Measurements from ENCODE around the gene DEPDC7.

DNA sequence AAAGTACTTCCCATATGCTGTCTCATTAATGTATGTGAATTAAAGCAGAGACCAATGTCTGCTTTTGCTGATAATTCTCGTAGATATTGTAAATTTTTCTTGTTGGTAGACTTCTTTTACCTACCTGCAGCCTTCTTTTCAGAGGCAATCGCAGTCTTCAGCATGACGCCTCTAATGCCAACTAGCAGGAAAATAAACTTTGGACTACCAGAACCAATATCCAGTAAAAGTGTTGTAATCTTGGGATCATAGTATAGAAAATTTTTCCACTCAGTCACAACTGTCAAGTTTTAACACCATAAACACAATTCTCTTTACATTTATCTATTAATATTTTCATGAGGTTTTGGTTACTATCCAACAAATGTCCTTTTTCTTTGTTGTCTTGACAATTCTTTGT is 2.3 kb downstream of the DEPDC7 start:
- TF ChIP-seq POLR2AphosphoS5 (IDR thresholded peaks at IDR 0.05; ENCODE audit: low read depth), result no peak
- TF ChIP-seq, protein P1, sequence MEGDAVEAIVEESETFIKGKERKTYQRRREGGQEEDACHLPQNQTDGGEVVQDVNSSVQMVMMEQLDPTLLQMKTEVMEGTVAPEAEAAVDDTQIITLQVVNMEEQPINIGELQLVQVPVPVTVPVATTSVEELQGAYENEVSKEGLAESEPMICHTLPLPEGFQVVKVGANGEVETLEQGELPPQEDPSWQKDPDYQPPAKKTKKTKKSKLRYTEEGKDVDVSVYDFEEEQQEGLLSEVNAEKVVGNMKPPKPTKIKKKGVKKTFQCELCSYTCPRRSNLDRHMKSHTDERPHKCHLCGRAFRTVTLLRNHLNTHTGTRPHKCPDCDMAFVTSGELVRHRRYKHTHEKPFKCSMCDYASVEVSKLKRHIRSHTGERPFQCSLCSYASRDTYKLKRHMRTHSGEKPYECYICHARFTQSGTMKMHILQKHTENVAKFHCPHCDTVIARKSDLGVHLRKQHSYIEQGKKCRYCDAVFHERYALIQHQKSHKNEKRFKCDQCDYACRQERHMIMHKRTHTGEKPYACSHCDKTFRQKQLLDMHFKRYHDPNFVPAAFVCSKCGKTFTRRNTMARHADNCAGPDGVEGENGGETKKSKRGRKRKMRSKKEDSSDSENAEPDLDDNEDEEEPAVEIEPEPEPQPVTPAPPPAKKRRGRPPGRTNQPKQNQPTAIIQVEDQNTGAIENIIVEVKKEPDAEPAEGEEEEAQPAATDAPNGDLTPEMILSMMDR (IDR thresholded peaks at IDR 0.05; ENCODE audit: insufficient read depth, low read length), result no peak
- TF ChIP-seq, protein P2, sequence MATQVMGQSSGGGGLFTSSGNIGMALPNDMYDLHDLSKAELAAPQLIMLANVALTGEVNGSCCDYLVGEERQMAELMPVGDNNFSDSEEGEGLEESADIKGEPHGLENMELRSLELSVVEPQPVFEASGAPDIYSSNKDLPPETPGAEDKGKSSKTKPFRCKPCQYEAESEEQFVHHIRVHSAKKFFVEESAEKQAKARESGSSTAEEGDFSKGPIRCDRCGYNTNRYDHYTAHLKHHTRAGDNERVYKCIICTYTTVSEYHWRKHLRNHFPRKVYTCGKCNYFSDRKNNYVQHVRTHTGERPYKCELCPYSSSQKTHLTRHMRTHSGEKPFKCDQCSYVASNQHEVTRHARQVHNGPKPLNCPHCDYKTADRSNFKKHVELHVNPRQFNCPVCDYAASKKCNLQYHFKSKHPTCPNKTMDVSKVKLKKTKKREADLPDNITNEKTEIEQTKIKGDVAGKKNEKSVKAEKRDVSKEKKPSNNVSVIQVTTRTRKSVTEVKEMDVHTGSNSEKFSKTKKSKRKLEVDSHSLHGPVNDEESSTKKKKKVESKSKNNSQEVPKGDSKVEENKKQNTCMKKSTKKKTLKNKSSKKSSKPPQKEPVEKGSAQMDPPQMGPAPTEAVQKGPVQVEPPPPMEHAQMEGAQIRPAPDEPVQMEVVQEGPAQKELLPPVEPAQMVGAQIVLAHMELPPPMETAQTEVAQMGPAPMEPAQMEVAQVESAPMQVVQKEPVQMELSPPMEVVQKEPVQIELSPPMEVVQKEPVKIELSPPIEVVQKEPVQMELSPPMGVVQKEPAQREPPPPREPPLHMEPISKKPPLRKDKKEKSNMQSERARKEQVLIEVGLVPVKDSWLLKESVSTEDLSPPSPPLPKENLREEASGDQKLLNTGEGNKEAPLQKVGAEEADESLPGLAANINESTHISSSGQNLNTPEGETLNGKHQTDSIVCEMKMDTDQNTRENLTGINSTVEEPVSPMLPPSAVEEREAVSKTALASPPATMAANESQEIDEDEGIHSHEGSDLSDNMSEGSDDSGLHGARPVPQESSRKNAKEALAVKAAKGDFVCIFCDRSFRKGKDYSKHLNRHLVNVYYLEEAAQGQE (IDR thresholded peaks at IDR 0.05; ENCODE audit: insufficient replicate concordance, low read depth), result no peak
